ENCODE results near the gene CCDC192.

DNA sequence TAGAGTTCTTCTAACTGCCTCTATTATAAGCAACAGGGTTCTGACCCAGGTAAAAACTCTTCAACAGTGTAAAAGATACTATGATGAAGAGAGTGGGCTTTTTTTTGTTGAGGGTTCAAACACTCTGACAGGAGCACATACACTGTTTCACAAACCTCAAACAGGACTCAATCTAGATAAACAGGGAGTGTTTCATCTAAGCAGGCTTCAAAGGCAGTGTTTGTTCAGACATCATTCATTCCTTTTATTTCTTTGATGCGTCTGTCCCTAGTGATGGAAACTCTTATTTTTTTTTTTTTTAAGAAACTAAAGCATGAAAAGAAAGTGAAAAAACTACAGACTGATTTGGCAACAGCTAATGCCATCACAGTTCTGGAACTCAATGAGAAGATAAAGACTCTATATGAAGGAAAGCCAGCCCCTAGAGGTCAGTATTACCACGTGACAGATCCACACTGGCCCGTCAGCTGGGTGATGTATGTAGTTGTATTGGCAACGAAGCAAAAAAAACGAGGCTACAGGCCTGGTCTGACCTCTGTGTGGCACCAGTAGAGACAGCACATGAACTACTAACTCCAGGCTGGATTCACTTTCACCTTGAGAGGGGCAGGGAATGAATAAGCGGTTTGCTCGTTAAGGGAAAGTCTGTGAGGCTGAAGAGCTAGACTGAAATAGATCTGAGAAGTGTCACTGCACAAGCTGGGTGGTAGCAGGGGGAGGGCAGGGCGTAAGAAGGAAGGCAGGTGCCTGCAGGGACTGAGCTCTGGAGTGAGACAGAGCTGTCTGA lies 172.2 kb downstream of the CCDC192 start:
- TF ChIP-seq CTCF (IDR thresholded peaks at IDR 0.05) (peak; percentile 52), EZH2 (IDR thresholded peaks at IDR 0.05) (no peak)
